Measurements from ENCODE around the gene AKAP9. TPM values are rescaled to one million over a fixed set of nuclear protein-coding genes. Genes with fewer than 3 reads are reported as not detected.

Gene AKAP9
- polyA plus RNA-seq, 1 experiment = 24.3 TPM

GRCh38 chr7:92121681-92122080 lies 181.0 kb downstream of the AKAP9 start:
- Histone ChIP-seq H3K4me3 (ENCODE audit: low read depth, low read length) (no peak overlapping the region), H3K27me3 (ENCODE audit: control insufficient read depth, insufficient read depth, low read length) (no peaks in the 10 kb centered on the region), H3K27ac (ENCODE audit: low read depth, low read length) (no peak overlapping the region), H3K9me3 (ENCODE audit: control insufficient read depth, insufficient read depth, low read length) (peaks cover 3% of the 10 kb centered on the region; the same call in 1 of the 2 replicates)
- no peak for DNase-seq (ENCODE audit: low read depth, low spot score)
- POLR2A ChIA-PET = no interaction called here
- no peak for TF ChIP-seq CTCF (IDR thresholded peaks at IDR 0.05; ENCODE audit: low read depth, low read length)
- CTCF ChIA-PET = no interaction called here

DNA sequence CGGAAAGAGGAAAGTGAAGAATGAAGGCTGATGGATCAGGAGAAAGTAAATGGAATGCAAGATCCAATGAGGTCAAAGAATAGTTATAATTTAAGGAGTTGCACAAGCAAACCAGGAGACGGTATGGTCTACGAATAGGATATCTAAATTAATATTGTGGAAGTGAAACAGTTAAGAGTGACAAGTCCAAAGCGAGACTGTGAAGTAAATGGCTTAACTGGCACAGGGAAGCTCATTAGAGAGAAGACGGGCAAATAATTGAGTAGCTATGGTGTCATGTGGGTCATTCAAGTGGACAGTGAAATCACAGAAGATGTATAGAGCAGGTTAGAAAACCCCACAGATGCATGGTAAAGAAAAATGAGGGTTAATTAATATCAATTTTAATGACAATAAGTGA lies 190.4 kb downstream of the AKAP9 start:
- ChIA-PET POLR2A (no interaction called here), CTCF (interaction anchor here (0.7 to 2.5 kb wide), 4 partner anchors 178 to 535 kb away, joined by 3 to 9 read pairs (median 6); partner anchors contain the start of genes GATAD1 and MTERF1)
- Histone ChIP-seq H3K27me3 (ENCODE audit: control insufficient read depth, insufficient read depth, low read length) (no peaks in the 10 kb centered on the region), H3K27ac (ENCODE audit: low read depth, low read length) (no peak overlapping the region), H3K9me3 (ENCODE audit: control insufficient read depth, insufficient read depth, low read length) (no peaks in the 10 kb centered on the region), H3K4me3 (ENCODE audit: low read depth, low read length) (no peak overlapping the region)
- DNase-seq (ENCODE audit: low read depth, low spot score) = no peak
- no peak for TF ChIP-seq CTCF (IDR thresholded peaks at IDR 0.05; ENCODE audit: low read depth, low read length)

DNA sequence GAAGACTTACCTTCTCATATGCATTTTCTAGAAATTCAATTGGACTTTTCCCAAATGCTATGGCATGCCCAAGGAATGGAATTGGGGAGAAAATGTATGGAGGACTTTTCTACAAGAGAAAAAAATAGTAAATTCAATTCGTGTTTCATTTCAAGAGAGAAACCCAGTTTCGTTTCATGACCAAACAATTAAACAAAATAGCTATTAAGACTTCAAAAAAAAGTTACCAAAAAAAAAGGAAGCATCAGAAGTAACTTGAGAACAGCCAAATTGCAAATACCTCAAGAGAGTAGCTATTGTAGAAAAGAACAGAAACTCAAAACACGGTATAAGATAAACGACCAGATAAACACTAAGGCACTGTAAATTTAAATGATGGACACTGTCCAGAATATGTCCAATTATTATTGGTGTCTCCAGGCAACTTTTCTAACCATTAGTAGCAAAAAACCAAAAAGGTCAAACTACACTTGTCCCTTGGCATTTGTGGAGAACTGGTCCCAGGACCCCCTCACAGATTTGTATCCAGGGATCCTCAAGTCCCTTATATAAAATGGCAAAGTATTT lies 191.2 kb downstream of the AKAP9 start:
- DNase-seq (ENCODE audit: low read depth, low spot score) = no peak
- ChIA-PET POLR2A (no interaction called here), CTCF (interaction anchor here (0.6 to 1.9 kb wide), 5 partner anchors 81 to 534 kb away, joined by 3 to 10 read pairs (median 6); partner anchors contain the start of gene GATAD1)
- Histone ChIP-seq H3K4me3 (ENCODE audit: low read depth, low read length) (no peak overlapping the region), H3K9me3 (ENCODE audit: control insufficient read depth, insufficient read depth, low read length) (no peaks in the 10 kb centered on the region), H3K27ac (ENCODE audit: low read depth, low read length) (no peak overlapping the region), H3K27me3 (ENCODE audit: control insufficient read depth, insufficient read depth, low read length) (no peaks in the 10 kb centered on the region)
- TF ChIP-seq CTCF (IDR thresholded peaks at IDR 0.05; ENCODE audit: low read depth, low read length) = no peak

GRCh38 chr7:92133133-92133736 lies 192.6 kb downstream of the AKAP9 start:
- DNase-seq (ENCODE audit: low read depth, low spot score) = no peak
- no peak for TF ChIP-seq CTCF (IDR thresholded peaks at IDR 0.05; ENCODE audit: low read depth, low read length)
- ChIA-PET CTCF (interaction anchor here (0.6 to 2.3 kb wide), 16 partner anchors 8 to 1125 kb away, joined by 3 to 15 read pairs (median 4); partner anchors contain the start of genes ANKIB1, GATAD1, KRIT1 and LRRD1), POLR2A (interaction anchor here (0.6 to 0.7 kb wide), 3 partner anchors 50 to 193 kb away, joined by 3 to 5 read pairs (median 3); no protein-coding TSS in a partner anchor)
- H3K4me3 ChIP-seq (ENCODE audit: low read depth, low read length) = peak overlapping the region; percentile 89
- H3K9me3 ChIP-seq (ENCODE audit: control insufficient read depth, insufficient read depth, low read length) = no peaks in the 10 kb centered on the region
- H3K27ac ChIP-seq (ENCODE audit: low read depth, low read length) = no peak overlapping the region
- H3K27me3 ChIP-seq (ENCODE audit: control insufficient read depth, insufficient read depth, low read length) = no peaks in the 10 kb centered on the region

- peak; percentile 36 for DNase-seq (ENCODE audit: low read depth, low spot score)
- H3K9me3 ChIP-seq (ENCODE audit: control insufficient read depth, insufficient read depth, low read length) = no peaks in the 10 kb centered on the region
- ChIA-PET CTCF (interaction anchor here (1.0 to 2.3 kb wide), 10 partner anchors 9 to 314 kb away, joined by 3 to 15 read pairs (median 4); partner anchors contain the start of genes ANKIB1, GATAD1, KRIT1 and LRRD1), POLR2A (interaction anchor here (1.0 kb wide), 1 partner anchor 313 kb away, joined by 4 read pairs; the partner anchor contains the start of gene GATAD1)
- peak; percentile 82 for TF ChIP-seq CTCF (IDR thresholded peaks at IDR 0.05; ENCODE audit: low read depth, low read length)
- peak overlapping the region; percentile 90 for H3K27ac ChIP-seq (ENCODE audit: low read depth, low read length)
- peak overlapping the region; percentile 89 for H3K4me3 ChIP-seq (ENCODE audit: low read depth, low read length)
- H3K27me3 ChIP-seq (ENCODE audit: control insufficient read depth, insufficient read depth, low read length) = no peaks in the 10 kb centered on the region
Observed at GRCh38 chr7:92133737-92134270, 193.1 kb downstream of the AKAP9 start.

Measured in AG04450 (cell line).